AG20443 (cell line): Measurements from ENCODE around the gene CASKIN2.

ENCODE experiments used
- DNase-seq: peaks from one replicate; pipeline ENCODE4 v3.0.0; 2012; ENCODE audit warnings: low spot score, mixed read lengths

The CASKIN2 gene

DNA sequence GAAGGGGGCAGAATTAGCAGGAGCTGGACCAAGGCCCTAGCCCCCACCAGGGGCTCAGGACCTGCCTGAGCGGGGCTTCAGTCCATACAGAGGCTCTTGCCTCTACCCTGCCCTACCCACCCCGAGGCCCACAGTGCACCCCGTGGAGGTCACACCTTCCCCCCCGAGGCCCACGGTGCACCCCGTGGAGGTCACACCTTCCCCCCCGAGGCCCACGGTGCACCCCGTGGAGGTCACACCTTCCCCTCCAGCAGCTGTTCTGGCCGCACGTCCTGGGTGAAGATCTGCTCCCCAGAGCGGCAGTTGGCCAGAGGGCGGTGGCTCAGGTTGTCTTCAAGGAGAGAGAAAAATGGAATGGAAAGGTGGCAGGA is 11.4 kb downstream of the CASKIN2 start:
- DNase-seq: no peak

DNA sequence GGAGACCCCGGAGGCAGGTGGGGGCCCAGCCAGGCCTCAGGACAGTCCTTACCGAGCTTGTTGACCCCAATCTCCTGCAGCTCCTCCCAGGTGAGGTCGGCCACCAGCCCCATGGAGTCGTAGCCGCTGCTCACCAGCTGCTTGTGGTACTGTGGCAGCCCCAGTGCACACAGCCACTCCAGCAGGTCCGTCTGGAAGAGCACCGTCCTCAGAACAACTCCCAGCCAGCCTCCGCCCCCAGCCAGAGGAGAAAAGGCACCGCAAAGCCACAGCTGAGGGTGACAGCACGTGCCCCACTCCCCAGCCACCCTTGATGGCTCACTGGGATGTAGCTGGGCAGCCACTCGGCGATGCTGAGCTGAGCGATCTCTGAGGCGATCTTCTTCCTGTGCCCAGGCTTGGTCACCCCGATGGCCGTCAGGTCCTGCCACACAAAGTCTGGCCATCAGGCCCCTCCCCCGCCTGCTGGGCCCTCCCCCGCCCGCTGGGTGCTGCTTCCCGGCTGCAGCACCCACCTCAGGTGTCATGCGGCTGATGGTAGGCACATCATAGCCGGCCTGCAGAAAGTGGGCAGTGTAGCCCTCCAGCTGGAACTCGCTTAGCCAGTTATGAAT is 11.9 kb downstream of the CASKIN2 start:
- DNase-seq: no peak

DNA sequence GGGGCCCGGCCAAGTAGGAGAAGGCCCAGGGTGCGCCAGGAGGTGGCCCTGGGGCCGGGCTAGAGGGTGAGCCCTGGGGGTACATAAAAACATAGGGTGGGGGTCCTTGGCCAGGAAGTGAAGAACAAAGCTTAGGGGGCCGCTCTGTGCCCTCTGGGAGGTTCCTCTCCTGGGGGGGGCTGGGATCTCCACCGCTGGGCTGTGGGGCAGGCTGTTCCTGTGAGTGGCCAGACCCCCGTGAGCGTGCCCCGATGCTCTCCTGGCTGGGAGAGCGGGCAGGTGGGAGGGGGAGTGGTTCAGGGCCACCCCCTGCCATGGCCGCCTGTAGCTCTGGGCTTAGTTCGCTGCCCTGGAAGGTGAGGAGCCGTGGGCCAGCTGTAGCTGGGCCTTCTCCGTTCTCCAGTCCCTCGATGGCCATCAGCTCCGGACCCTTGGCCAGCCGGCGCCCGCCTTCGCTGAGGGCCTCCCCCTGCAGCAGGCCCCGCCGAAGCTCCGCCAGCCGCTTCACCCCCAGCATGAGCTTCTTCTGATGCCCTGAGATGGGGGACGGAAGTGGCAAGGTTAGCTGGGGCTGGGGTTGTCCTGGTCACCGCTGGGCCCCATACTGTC is 12.5 kb downstream of the CASKIN2 start:
- DNase-seq: no peak

DNA sequence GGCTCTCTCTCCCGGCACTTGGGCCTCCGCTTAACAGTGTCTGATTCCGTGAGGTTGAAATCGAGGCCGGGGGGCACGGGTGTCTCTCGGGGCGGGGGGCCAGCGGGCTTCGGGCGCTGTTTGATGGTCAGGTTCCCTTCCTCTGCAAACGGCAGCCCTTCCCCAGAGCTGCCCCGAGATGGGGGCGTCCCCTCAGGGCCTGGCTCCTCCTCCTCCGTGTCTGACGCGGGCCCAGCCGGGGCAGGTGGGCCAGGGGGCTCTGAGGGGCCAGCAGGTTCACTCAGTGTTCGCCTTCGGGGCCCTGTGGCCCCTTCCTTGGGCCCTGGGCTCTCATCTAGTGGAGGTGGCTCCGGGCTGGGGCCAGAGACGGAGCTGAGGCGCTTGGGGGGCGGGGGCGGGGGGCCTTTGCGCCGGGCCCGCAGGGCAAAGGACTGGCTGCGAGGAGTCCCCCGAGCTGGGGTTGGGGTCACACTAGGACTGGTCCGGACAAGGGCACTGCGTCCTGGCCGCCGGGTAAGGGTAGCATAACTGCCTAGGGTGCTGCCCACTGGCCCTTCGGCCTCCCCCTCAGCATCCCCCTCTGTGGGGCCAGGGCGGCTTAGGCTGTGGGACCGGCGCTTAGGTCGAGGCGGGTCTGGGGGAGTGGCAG is 13.1 kb downstream of the CASKIN2 start:
- DNase-seq: no peak

DNA sequence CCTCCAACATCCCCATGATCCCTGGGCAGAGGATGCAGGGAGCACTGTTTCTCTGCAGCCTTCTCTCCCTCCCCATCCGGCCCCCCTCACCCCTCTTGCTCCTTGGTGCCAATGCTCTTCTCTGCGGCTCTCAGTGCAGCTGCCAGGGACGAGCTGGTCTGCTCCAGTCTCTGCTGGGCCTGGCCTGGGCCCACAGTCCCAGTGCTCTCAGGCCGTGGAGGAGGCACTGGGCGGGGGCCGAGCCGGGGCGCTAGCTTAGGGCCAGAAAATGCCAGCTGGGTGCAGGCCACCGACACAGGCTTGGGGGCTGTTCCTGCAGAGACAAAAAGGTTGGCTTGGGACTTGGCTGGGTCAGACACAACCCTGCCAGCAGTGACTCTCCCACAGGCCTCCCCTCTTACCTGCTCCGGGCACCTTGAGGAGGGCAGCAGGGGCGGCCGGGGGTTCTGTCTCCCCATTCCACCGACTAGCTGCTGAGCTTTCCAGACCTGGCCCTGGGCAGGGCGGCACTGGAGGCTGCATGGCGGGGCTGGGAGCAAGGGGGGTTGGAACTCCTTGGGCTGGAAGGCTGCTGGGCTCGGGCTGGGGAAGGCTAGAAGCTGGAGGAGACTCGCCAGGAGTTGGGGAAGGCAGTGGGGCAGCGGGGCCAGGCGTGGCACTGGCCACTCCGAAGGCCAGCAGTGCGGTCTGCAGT is 13.8 kb downstream of the CASKIN2 start:
- no peak for DNase-seq

DNA sequence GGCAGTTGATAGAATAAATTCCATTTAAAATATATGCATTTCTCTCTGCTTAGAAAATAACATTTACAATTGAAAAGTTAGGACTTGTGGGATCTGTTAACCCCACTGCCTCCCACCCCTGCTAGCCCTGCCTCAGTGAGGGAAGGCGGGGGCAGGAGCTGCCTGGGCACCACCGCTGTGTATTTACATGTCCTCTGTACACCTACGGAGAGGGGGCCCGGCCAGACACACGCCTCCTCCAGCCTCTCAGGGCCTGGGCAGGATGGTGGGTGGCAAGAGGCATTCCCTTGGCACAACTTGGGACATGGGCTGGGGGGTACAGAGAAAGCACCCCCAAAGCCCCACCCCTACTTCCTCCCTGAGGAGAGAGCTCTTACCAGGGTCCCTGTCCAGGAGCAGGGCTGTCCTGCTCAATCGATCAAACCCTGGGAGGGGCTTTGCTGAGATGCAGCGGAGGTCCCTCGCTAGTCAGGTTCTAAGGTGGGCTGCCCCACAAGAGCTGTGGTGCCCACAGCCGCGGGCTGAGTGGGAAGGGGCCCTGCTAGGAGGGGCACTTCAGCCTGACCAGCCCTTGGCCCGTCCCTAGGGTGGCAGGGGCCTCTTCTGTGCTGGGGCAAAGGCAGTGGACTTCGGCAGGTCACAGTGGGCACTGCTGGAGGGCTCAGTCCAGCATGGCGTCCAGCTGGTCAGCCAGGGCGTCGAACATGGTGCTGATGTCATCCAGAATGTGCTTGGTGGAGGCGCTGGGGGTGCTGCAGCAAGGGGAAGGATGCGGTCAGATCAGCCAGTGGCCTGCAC is 14.7 kb downstream of the CASKIN2 start:
- no peak for DNase-seq

DNA sequence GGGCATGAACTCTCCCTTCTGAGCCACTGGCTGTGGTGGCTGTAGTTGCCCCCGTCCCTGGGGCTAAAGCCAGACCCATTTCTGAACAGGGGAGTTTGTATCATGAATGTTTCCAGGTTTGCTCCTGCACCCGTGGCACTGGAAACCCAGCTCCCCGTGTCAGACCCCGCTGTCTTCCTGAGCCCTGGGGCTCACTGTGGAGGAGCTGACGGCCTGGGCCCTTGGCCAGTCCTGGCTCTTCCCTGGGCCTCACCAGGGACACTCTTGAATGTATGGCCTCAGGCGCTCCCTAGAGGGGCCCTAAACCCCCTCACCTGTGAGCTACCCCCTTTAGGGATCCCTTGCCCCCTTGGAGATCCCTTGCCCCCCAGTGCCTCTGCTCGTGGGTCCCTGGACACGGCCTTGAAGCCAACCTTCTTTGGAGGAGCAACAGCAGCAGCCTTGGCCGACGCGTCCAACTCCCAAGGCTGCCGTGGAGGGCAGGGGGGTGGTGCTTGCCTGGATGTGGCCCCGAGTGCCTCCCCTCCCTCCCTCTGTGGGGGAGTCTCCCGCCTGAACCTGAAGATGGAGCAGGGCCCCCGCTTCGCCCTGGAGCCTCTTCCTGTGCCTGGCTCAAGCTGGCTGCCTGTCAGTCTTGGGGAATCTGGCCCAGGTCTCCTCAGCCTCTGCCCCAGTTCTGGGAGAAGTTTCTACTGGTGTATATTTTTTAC is 15.9 kb downstream of the CASKIN2 start:
- no peak for DNase-seq

DNA sequence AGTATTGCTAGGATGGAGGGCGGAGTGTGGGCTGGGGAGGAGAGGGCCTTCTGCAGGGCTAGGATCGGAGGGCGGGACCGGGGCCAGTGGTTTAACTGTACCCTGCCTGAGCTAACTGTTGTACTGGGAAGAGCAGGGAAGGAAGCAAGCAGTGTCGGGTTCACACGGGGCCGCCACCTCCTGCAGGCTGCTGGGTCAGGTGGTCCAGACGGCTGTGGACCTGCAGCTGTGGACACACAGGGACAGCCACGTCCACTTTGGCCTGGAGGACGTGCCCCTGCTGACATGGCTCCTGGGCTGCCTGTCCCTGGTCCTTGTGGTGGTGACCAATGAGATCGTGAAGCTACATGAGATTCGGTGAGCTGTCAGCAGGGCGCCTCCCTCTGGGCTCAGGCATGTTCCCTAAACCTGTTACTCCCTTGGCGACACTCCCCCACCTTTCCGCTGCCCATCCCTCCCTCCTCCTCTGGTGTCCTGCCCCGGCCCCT is 16.6 kb downstream of the CASKIN2 start:
- no peak for DNase-seq

DNA sequence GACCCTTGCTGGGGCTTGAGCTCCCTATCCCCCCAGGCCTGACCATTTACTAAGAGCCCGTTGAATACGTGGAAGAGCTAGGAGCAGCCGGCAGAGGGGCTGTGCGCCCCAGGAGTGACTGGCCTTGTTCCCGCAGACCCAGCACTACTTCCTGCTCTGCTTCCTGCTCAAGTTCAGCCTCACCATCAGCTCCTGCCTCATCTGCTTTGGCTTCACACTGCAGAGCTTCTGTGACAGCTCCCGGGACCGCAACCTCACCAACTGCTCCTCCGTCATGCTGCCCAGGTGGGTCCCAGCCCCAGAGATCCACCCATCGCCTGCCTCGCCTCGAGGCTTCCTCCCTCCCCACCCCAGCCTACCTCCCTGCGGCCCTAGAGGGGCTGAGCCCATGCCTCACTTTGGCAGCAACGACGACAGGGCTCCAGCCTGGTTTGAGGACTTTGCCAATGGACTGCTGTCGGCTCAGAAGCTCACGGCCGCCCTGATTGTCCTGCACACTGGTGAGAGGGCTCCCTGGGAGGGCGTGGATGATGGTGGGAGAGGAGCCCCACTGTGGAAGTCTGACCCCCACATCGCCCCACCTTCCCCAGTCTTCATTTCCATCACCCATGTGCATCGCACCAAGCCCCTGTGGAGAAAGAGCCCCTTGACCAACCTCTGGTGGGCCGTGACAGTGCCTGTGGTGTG is 17.2 kb downstream of the CASKIN2 start:
- no peak for DNase-seq

DNA sequence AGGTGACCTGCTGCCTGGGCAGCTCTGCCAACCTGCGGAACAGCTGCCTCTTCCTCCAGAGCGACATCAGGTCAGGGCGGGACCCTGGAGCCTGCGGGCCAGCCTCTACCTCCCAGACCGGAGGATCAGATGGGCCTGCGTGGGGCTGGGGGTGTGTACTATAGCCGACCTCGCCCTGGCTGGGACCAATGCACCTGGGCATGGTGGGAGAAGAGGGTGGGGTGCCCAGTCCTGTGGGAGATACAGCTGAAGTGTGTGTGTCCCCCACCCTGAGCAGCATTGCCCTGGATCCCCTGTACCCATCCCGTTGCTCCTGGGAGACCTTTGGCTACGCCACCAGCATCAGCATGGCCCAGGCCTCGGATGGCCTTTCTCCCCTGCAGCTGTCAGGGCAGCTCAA is 19.3 kb downstream of the CASKIN2 start:
- no peak for DNase-seq

DNA sequence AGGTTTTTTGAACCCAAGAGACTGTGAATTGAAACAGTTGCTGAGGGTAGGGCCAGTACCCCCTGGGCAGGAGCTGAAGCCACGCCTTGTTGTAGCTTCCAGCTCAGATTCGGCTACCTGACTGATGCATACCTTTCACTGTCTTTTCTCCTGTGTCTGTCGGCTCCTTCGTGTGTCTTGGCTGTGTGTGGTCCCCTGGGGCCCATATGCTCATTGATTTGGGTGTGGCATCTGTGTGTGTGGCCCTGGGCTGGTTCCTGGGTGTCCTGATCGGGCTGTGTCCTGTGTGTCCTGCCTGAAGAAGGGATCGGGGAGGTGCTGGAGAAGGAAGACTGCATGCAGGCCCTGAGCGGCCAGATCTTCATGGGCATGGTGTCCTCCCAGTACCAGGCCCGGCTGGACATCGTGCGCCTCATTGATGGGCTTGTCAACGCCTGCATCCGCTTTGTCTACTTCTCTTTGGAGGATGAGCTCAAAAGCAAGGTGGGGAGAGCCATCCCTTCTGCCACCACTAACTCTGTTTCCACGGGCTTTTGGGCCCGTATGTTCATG is 20.9 kb downstream of the CASKIN2 start:
- DNase-seq: no peak

DNA sequence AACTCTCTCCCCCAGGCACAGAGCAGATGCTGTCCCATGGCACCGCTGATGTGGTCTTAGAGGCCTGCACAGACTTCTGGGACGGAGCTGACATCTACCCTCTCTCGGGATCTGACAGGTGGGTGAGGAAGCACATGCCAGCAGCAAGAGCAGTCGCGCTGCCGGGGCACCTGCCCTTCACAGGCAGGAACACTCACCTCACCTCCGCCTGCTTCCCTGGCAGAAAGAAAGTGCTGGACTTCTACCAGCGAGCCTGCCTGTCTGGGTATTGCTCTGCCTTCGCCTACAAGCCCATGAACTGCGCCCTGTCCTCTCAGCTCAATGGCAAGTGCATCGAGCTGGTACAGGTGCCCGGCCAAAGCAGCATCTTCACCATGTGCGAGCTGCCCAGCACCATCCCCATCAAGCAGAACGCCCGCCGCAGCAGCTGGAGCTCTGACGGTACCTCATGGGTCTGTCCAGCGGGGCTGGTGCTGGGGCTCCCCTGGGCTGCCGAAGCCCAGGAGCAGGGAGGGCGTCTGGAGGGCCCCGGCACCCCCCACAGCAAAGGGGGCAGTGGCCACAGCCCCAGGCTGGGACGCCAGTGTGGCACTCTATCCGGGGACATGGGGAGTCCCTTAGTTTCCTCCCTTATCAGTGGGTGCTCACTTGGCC is 21.7 kb downstream of the CASKIN2 start:
- no peak for DNase-seq

DNA sequence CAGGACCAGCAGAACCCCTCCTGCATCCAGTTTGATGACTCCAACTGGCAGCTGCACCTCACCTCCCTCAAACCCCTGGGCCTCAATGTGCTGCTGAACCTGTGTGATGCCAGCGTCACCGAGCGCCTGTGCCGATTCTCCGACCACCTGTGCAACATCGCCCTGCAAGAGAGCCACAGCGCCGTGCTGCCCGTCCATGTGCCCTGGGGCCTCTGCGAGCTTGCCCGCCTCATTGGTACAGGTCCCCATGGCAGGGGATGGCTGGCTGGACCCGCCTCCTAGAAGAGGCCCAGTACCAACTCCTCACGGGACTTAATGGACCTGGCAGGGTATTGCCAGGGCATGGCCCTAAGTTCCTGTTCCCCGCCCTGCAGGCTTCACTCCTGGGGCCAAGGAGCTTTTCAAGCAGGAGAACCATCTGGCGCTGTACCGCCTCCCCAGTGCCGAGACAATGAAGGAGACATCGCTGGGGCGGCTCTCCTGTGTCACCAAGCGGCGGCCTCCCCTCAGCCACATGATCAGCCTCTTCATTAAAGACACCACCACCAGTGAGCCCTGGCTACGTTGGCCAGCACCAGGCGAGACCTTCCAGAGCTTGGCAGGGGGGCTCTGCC is 22.7 kb downstream of the CASKIN2 start:
- DNase-seq: no peak

DNA sequence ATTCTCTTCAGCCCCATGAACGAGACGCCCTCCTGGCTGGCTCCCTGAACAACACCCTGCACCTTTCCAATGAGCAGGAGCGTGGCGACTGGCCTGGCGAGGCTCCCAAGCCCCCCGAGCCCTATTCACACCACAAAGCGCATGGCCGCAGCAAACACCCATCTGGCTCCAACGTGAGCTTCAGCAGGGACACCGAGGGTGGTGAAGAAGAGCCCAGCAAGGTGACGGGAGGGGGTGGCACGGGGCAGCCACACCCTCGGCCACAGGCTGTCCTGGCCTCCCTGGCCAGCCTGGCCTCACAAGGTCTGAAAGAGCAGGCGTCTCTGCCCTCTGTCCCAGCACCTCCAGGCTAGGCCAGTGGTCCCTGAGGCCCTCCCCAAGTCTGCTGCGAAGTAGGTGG is 23.7 kb downstream of the CASKIN2 start:
- no peak for DNase-seq

DNA sequence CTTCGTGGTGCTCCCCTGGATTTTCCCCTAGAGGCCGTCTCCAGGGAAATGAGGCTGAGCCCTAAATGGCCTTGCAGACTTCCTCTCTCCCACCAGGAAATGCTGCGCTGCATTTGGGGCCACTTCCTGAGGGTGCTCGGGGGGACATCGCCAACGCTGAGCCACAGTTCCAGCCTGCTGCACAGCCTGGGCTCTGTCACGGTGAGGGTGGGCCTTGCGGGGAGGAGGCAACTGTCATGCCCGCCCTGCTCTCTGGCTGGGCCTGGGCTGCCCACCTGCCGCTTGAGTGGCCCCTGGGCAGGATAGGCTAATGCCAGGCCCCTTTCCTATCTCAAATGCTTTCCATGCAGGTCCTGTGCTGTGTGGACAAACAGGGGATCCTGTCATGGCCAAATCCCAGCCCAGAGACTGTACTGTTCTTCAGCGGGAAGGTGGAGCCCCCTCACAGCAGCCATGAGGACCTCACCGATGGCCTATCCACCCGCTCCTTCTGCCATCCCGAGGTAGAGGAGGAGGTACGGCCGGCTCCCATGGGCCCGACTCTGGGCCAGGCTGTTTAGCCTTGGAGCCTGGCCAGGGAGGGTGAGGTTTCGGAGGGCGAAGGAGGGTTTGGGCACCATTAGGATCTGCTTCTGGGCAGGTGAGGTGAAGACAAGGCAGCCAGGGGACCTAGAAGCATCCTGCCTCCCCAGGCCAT is 24.2 kb downstream of the CASKIN2 start:
- DNase-seq: no peak

DNA sequence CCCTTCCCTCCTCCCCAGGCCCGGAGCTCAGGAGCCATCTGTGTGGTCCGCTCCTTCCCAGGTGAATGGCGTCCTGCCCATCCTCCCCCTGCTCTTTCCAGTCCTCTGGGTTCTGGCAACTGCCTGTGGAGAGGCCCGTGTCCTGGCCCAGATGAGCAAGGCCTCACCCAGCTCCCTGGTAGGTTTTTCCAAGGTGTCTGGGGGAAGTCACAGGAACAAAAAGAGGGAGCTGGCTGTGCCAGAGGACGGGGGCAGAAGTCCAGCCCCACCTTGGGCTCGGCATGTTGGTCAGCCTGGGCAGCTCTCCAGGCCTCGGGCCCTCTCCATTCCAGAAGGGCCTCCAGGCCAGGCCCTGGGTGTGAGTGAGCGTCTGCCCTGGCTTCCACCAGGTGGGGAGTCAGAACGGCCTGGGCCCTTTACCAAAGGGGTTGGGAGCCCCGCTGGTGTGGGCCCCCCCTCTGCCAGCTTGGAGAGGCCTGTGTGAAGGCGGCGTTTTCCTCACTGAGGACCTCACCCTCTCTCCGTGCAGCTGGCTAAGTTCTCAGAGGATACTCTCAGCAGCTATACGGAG is 25.1 kb downstream of the CASKIN2 start:
- no peak for DNase-seq

DNA sequence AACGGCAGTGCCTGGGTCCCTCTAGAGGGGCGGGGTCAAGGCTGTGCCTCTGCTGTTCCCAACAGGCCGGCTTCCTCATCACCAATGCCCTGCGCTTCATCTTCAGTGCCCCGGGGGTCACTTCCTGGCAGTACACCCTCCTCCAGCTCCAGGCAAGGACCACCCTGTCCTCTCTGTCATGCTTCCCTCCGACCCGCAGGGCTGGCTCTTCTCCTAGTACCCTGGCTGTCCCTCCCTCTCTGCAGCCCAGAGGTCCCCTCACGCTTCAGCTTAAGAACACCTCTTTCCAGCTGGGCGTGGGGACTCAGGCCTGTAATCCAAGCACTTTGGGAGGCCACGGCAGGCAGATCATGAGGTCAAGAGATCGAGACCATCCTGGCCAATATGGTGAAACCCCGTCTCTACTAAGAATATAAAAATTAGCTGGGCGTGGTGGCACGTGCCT is 25.8 kb downstream of the CASKIN2 start:
- no peak for DNase-seq

DNA sequence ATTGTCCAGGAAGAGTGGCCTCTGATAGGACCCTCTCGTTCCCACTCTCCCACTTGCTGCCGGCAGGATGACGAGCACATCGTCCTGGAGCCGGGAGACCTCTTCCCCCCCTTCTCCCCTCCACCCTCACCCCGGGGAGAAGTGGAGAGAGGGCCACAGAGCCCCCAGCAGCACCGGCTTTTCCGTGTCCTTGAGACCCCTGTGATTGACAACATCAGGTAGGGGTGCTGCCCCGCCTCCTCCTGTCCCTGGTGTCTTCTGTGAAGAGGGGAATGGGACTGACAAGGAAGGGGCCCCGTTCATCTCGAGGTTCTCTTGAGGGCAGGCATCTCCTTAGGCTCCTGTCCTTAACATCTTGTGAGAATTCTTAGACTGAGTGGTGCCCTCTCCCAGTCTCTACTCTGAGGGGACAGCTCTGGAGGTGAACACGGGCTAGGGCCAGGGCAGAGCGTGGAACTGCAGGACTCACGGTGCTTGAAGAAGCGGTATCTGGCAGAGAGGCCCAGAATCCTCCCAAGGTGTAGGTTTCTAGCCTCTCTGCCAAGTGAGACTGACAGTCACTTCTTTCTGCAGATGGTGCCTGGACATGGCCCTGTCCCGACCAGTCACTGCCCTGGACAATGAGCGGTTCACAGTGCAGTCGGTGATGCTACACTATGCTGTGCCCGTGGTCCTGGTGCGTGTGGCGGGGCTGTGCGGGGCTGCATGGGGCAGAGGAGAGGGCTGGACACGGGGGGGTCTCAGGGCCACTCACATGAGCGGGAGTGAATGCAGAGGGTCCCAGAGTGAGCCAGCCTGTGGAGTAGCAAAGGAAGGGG is 26.4 kb downstream of the CASKIN2 start:
- DNase-seq: no peak
